Measurements from ENCODE around the gene YWHAH.
"Not testable (repeated sequence)": the region's sequence is repeated elsewhere in the genome, so short reads cannot be mapped to it uniquely, and the experiment has no call there.

Gene YWHAH

GRCh38 chr22:31951194-31952093 is 7.1 kb downstream of the YWHAH start:
- peak; percentile 51 for DNase-seq

GRCh38 chr22:31952094-31952401 is 7.7 kb downstream of the YWHAH start:
- no peak for DNase-seq

- no peak for DNase-seq
Measured at GRCh38 chr22:31952472-31952871, 8.1 kb downstream of the YWHAH start.

GRCh38 chr22:31953261-31953660 is 8.9 kb downstream of the YWHAH start:
- no peak for DNase-seq

GRCh38 chr22:31954535-31955523 is 10.5 kb downstream of the YWHAH start:
- no peak for DNase-seq

GRCh38 chr22:31956360-31956759 is 12.0 kb downstream of the YWHAH start:
- no peak for DNase-seq

GRCh38 chr22:31957970-31958594 is 13.7 kb downstream of the YWHAH start:
- DNase-seq = no peak

GRCh38 chr22:31958625-31959239 is 14.4 kb downstream of the YWHAH start:
- DNase-seq = no peak

- DNase-seq = no peak
Measured at GRCh38 chr22:31960767-31961166, 16.4 kb downstream of the YWHAH start.

GRCh38 chr22:31962387-31963125 is 18.2 kb downstream of the YWHAH start:
- DNase-seq = no peak

GRCh38 chr22:31968022-31968421 is 23.7 kb downstream of the YWHAH start:
- no peak for DNase-seq

GRCh38 chr22:31969789-31970489 is 25.6 kb downstream of the YWHAH start:
- peak; percentile 70 for DNase-seq

- peak; percentile 91 for DNase-seq
Measured at GRCh38 chr22:31970490-31971444, 26.4 kb downstream of the YWHAH start.

- no peak for DNase-seq
Measured at GRCh38 chr22:31972180-31972579, 27.8 kb downstream of the YWHAH start.

- DNase-seq = no peak
Measured at GRCh38 chr22:31973739-31974138, 29.4 kb downstream of the YWHAH start.

GRCh38 chr22:31977141-31977841 is 33.0 kb downstream of the YWHAH start:
- DNase-seq = peak; percentile 85

- DNase-seq = no peak
Measured at GRCh38 chr22:31977939-31978338, 33.6 kb downstream of the YWHAH start.

GRCh38 chr22:31980628-31981027 is 36.3 kb downstream of the YWHAH start:
- DNase-seq = no peak

GRCh38 chr22:31981976-31982375 is 37.6 kb downstream of the YWHAH start:
- DNase-seq = not testable (repeated sequence)

All from activated CD4-positive, alpha-beta T cell treated with anti-CD3 and anti-CD28 coated beads, Interleukin-2, Interleukin-6, amounts not matched to agents 100 ng/mL and 50 ng/mL, durations not matched to agents 16 hours and 8 hours (primary cell).